DMS153 treated with DMSO at 0.1 percent for 48 hours (cell line): ENCODE measurements around the gene PGAP6.
"Not testable (repeated sequence)": the region's sequence is repeated elsewhere in the genome, so short reads cannot be mapped to it uniquely, and the experiment has no call there.

ENCODE experiments used
- DNase-seq: peaks from one replicate; lab custom pipeline; 2025; ENCODE audit not compliant: unreplicated experiment; lab: John Stamatoyannopoulos, UW

Gene PGAP6

DNA sequence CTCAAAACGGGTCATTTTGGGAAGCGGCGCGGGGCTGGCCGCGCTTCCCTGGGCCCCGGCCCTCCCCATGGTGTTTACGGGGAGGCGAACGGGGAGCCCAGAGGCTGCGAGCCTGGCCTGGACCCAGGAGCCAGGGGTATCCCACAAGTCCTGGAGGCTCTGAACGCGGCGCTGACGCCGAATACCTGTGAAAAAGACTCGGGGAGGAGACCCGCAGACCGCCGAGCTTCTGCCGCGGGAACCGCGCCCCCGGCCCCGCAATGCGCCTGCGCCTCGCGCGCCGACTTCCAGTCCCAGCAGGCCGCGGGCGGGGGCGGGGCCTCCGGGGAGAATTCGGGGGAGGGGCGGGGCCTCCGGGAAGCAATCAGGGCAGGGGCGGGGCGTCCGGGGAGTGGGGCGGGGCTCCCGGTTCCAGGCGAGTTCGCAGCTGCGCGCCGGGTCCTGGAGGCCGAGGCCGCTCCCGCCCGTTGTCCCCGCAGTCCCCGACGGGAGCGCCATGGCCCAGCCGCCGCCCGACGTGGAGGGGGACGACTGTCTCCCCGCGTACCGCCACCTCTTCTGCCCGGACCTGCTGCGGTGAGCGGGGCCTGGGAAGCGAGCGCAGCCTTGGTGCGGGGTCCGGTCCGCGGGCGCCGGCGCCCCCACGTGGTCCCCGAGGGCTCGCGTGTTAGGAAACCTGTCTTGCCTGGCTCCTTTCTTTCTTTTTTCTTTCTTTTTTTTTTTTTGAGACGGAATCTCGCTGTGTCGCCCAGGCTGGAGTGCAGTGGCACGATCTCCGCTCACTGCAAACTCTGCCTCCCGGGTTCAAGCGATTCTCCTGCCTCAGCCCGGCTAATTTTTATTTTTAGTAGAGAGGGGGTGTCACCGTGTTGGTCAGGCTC lies 19.9 kb upstream of the PGAP6 start, which contains the start of gene DECR2:
DECR2 (plus strand) TSS at position 418 of the 881 bp plus-strand sequence; CDS start at position 497, 79 bp downstream.
- peak; percentile 85 for DNase-seq

GRCh38 chr16:400061-400591 lies 18.3 kb upstream of the PGAP6 start:
- no peak for DNase-seq

DNA sequence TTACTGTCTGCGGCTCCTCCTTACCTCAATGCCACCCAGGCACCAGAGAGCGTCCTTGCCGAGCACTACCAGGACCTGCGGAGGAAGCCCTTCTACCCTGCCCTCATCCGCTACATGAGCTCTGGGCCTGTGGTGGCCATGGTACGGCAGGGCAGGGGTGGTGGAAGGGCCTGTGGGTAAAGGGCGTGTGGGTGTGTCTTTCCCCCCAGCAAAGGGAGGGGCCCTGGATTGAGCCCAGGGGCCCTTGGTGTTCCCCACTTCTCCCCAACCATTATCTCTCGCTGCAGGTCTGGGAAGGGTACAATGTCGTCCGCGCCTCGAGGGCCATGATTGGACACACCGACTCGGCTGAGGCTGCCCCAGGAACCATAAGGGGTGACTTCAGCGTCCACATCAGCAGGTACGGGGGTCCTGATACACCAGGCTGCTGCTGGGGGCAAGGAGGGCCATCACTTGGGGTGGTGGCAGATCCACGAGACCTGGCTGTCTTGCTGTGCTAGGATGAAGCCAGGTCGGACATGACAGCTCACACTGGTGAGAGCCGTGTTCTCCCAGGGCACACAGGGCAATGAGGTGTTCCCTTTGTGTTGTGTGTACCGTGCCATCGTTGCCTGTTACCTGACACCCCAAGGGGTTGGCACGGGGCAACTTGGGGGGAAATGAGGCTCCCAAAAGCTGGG lies 17.7 kb upstream of the PGAP6 start:
- DNase-seq = no peak

GRCh38 chr16:398561-399339 lies 17.0 kb upstream of the PGAP6 start:
- DNase-seq = no peak

GRCh38 chr16:397736-398332 lies 16.1 kb upstream of the PGAP6 start:
- DNase-seq = no peak

- no peak for DNase-seq
Observed at GRCh38 chr16:397135-397661, 15.4 kb upstream of the PGAP6 start, which contains the start of gene NME4. TSS of gene NME4 (plus strand) at chr16:397199. CDS start at chr16:397223, 24 bp downstream.

DNA sequence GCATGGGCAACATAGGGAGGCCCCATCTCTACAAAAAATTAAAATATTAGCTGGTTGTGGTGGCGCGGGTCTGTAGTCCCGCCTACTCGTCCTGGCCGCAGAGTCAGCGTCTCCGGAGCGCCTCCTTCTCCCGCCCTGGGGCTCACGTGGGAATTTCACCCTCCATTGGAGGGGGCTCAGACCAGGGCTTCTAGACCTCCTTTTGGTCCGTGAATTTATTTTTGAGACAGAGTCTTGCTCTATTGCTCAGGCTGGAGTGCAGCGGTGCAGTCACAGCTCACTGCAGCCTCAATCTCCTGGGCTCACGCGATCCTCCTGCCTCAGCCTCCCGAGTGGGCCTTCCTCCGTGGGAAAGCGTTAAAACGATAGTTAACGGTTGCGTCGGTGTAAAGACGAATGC lies 14.8 kb upstream of the PGAP6 start:
- DNase-seq = no peak

DNA sequence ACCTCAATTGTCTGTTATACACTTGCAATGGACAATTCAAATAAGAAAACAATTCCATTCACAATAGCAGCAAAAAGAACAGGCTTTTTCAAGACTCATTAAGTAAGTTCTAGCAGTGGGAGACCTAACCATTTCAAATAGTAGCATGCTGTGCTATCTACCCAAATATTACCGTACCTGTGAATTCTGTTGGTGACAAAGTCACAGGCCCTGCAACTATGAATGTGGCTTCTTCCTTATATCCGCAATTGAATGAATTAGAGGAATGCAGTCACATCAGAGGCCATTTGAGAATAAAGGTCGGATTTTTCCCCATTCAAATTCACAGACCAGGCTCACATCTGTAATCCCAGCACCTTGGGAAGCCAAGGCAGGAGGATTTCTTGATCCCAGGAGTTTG lies 14.4 kb upstream of the PGAP6 start:
- no peak for DNase-seq

GRCh38 chr16:392450-393030 lies 10.8 kb upstream of the PGAP6 start:
- DNase-seq = no peak

DNA sequence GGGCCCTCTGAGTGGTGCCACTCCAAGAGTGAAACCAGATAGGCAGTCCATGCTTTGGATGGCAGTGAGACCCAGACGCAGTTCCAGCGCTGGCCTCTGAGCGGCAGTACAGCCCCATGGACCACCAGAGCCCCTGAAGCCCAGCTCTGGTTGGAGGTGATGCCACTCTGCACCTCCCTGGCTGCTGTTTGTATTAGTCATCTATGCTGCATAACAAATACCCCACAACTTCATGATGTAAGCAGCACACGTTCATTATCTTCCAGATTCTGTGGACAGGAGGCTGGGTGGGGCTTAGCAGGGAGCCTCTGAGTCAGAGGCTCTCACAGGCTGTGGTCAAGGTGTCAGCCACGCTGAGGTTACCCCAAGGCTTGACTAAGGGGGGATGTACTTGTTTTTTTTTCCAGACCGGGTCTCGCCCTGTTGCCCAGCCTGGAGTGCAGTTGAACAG lies 10.1 kb upstream of the PGAP6 start:
- no peak for DNase-seq

- no peak for DNase-seq
Observed at GRCh38 chr16:389352-389751, 7.6 kb upstream of the PGAP6 start.

DNA sequence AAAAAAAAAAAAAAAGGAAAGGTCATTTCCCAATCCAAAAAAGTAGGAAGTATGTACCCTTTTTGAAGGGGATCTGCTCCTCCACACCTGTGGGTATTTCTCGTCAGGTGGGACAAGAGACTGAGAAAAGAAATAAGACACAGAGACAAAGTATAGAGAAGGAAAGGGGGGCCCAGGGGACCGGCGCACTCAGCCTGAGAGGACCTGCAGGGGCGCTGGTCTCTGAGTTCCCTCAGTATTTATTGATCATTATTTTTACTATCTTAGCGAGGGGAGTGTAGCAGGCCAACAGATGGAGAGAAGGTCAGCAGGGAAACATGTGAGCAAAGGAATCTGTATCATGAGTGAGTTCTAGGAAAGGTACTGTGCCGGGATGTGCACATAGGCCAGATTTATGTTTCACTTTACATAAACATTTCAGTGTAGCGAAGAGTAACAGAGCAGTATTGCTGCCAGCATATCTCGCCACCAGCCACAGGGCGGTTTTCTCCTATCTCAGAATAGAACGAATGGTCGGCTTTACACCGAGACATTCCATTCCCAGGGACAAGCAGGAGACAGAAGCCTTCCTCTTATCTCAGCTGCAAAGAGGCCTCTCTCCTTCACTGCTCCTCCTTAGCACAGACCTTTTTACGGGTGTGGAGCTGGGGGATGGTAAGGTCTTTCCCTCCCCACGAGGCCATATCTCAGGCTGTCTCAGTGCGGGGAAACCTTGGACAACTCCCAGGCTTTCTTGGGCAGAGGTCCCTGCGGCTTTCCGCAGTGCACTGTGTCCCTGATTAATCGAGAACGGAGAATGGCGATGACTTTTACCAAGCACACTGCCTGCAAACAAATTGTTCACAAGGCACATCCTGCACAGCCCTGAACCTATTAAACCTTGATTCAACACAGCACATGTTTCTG lies 6.2 kb upstream of the PGAP6 start:
- not testable (repeated sequence) for DNase-seq

DNA sequence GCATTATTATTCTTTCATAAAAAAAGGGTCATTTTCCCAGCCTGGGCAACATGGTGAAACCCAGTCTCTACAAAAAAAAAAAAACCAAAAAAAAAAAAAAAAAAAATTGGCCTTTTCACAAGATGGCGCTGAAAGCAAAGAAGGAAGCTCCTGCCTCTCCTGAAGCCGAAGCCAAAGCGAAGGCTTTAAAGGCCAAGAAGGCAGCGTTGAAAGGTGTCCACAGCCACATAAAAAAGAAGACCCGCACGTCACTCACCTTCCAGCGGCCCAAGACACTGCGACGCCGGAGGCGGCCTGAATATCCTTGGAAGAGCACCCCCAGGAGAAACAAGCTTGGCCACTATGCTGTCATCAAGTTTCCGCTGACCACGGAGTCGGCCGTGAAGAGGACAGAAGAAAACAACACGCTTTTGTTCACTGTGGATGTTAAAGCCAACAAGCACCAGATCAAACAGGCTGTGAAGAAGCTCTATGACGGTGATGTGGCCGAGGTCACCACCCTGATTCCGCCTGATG lies 4.9 kb upstream of the PGAP6 start:
- DNase-seq = no peak

DNA sequence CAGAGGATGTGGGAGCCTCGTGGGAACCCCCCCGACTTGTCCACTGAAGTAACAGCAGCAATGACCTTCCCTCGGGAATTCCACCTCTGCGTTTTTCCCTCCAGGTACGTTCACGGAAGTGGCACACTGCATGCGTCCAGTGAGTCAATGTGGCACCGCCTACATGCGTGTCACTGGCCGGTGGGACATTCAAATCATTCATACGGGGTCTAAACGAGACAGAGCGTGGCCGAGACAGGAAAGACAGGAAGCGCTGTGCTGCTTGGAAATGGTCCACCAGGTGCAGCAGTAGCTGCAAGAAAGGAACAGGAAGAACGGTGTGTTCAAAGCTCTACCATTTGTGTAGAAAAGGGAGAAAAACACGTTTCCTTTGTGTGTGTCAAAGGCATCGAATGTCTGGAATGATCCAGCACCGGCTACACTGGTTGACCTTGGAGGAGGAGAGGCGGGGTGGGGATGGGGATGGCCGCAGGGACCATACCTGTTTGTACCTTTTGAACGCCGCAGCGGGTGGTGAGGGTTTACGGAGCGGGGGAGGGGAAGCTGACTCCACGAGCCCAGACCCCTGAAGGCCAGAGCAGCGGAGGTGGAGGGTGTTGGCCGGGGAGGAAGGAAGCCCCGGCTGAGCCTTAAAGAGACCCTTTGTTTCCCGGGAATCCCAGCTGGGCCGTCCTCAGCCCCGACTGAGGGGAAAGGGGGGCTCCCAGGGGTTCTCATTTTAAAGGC lies 1.7 kb upstream of the PGAP6 start:
- peak; percentile 65 for DNase-seq

GRCh38 chr16:381012-381788 lies 578 bp downstream of the PGAP6 start:
- no peak for DNase-seq

- no peak for DNase-seq
Observed at GRCh38 chr16:380762-381011, 1.1 kb downstream of the PGAP6 start.

DNA sequence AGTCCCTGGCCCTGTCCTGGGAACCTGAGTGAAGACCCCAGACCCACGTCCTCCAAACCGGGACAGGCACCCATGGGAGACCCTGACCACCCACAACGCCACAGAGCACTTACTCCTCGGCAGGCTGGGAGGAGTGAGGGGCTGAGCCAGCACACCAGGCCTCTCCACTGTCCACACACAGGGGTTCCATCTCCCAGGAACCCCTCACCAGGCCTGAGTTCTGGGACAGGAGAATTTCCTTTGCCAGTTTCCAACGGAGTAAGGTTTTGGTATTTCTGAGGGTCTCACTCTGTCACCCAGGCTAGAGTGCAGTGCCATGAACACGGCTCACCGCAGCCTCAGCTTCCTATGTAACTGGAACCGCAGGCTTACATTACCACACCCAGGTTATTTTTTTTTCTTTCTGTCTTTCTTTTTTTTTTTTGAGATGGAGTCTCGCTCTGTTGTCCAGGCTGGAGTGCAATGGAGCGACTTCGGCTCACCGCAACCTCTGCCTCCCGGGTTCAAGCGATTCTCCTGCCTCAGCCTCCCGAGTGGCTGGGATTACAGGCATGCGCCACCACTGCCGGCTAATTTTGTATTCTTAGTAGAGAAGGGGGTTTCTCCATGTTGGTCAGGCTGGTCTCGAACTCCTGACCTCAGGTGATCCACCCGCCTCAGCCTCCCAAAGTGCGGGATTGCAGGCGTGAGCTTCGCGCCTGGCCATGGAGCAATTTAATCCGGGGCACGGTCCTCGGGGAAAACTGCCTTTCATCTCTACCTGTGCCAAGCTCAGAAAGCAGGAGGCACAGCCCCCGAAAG lies 1.6 kb downstream of the PGAP6 start:
- DNase-seq = no peak
